ENCODE results near the gene WDR37.

WDR37 gene

DNA sequence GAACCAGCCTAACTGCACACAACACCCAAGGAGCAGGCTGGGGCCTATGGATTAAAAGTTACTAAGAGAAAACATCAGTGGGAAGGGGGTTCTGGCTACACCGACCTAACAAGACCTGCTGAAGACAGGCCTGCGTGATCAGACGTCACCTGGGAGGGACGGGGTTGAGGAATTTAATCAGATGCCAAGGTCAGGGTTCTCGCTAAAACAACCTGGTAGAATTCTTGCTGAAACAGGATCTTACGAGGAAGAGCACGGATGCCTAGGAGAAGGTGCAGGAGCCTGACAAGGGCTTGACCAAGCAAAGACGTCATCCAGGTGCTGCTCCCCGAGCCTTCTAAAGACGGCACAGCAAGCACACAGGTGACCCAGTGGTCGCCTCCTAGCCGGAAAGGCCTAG, 32.1 kb upstream of the WDR37 start:
- H3K36me3 ChIP-seq, result no peaks in the 10 kb centered on the region
- TF ChIP-seq, protein P1, sequence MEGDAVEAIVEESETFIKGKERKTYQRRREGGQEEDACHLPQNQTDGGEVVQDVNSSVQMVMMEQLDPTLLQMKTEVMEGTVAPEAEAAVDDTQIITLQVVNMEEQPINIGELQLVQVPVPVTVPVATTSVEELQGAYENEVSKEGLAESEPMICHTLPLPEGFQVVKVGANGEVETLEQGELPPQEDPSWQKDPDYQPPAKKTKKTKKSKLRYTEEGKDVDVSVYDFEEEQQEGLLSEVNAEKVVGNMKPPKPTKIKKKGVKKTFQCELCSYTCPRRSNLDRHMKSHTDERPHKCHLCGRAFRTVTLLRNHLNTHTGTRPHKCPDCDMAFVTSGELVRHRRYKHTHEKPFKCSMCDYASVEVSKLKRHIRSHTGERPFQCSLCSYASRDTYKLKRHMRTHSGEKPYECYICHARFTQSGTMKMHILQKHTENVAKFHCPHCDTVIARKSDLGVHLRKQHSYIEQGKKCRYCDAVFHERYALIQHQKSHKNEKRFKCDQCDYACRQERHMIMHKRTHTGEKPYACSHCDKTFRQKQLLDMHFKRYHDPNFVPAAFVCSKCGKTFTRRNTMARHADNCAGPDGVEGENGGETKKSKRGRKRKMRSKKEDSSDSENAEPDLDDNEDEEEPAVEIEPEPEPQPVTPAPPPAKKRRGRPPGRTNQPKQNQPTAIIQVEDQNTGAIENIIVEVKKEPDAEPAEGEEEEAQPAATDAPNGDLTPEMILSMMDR (IDR thresholded peaks at IDR 0.05; ENCODE audit: low read depth, low read length), result no peak

DNA sequence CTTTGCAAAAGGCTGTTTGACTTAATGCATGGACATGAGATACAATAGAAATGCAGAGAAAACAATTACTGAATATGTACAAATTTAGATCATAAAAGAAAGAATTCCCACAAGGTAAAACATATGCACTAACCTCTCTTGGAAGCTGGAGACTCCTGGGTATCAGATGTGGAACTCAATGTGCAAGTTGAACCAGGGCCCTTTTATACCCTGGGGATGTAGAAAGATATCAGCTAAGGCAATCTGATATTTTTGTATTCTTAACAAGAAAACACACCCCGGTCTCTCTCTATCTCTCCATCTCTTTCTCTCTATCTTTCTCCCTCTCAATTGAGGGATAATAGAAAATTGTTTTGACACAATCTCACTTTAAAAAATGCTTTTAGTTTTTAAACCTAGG, 30.5 kb upstream of the WDR37 start, which contains the start of gene IDI2:
Gene IDI2, minus strand, starts transcription at position 177 of the 400 bp plus-strand sequence. CDS start 1,136 bp downstream, outside the sequence.
- TF ChIP-seq, protein P1 (IDR thresholded peaks at IDR 0.05; ENCODE audit: low read depth, low read length), result no peak
- Histone ChIP-seq H3K27me3 (ENCODE audit: insufficient read depth, low read depth, severe bottlenecking) (no peaks in the 10 kb centered on the region), H3K27ac (no peak within 1 kb of the TSS), H3K4me3 (ENCODE audit: low read depth, low read length) (no peak within 1 kb of the TSS), H3K9me3 (ENCODE audit: severe bottlenecking) (no peaks in the 10 kb centered on the region), H3K36me3 (no peaks in the 10 kb centered on the region)
- no peak for DNase-seq

More for the DNA sequence above, 32.1 kb upstream of the WDR37 start:
- H3K27ac ChIP-seq, result no peak overlapping the region
- DNase-seq, result no peak
- H3K4me3 ChIP-seq (ENCODE audit: low read depth, low read length), result no peak overlapping the region
- H3K27me3 ChIP-seq (ENCODE audit: insufficient read depth, low read depth, severe bottlenecking), result no peaks in the 10 kb centered on the region
- H3K9me3 ChIP-seq (ENCODE audit: severe bottlenecking), result no peaks in the 10 kb centered on the region

DNA sequence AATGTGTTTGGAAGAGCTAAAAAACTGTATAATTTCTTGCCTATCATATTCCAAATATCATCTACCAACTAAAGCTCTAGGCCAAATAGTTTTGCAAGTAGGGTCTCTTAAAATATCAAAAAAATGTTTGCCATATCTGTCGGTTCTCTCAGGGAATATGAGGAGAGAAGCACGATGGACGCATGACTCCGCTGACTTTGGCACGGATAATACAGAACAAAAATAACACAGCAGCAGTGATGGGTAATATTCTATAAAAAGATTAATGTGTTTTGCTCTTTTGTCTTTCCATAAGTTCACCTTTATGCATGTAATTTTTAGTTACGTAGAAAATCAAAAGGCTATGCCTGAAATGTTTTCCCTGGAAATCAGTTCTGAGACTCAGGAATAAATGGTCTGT, 29.6 kb upstream of the WDR37 start:
- TF ChIP-seq, protein P1 (IDR thresholded peaks at IDR 0.05; ENCODE audit: low read depth, low read length), result no peak
- no peaks in the 10 kb centered on the region for H3K36me3 ChIP-seq
- no peak overlapping the region for H3K27ac ChIP-seq
- H3K4me3 ChIP-seq (ENCODE audit: low read depth, low read length), result no peak overlapping the region
- no peaks in the 10 kb centered on the region for H3K9me3 ChIP-seq (ENCODE audit: severe bottlenecking)
- DNase-seq, result no peak
- H3K27me3 ChIP-seq (ENCODE audit: insufficient read depth, low read depth, severe bottlenecking), result no peaks in the 10 kb centered on the region

DNA sequence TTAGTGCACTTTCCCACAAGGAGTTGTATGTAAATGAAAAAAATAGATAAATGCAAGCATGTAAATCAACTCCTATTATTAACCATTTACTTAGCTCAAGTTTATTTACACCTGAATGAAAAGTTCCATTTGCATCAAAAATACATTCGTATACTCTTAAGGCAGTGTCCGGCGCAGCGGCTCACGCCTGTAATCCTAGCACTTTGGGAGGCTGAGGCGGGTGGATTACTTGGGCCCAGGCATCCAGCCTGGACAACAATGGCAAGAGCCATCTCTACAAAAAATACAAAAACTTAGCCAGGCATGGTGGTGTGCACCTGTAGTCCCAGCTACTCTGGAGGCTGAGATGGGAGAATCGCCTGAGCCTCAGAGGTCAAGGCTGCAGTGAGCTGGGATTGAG, 26.3 kb upstream of the WDR37 start:
- Histone ChIP-seq H3K27ac (no peak overlapping the region), H3K36me3 (no peaks in the 10 kb centered on the region), H3K9me3 (ENCODE audit: severe bottlenecking) (no peaks in the 10 kb centered on the region), H3K27me3 (ENCODE audit: insufficient read depth, low read depth, severe bottlenecking) (no peaks in the 10 kb centered on the region), H3K4me3 (ENCODE audit: low read depth, low read length) (no peak overlapping the region)
- TF ChIP-seq, protein P1 (IDR thresholded peaks at IDR 0.05; ENCODE audit: low read depth, low read length), result no peak
- DNase-seq, result no peak

DNA sequence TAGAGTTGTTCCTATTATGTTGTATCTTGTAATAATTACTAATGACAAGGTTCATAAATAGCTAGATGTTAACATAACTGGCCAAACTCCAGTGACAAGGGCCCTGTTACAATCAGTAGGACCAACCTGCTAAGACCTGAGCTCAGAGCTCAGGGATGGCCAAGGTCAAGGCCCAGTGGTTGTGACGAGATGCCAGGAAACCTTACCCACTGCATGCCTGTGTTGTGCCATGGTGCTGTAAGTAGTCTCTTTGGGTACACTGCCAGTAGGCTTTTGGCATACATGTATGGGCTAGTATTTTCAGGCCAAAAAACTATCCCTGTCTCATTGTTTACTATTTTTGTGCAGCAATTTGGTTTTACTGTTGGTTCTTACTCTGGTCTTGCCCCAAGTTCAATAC, 22.6 kb upstream of the WDR37 start:
- no peak for DNase-seq
- H3K4me3 ChIP-seq (ENCODE audit: low read depth, low read length), result no peak overlapping the region
- no peaks in the 10 kb centered on the region for H3K36me3 ChIP-seq
- no peak overlapping the region for H3K27ac ChIP-seq
- H3K9me3 ChIP-seq (ENCODE audit: severe bottlenecking), result no peaks in the 10 kb centered on the region
- H3K27me3 ChIP-seq (ENCODE audit: insufficient read depth, low read depth, severe bottlenecking), result no peaks in the 10 kb centered on the region
- TF ChIP-seq, protein P1 (IDR thresholded peaks at IDR 0.05; ENCODE audit: low read depth, low read length), result no peak

DNA sequence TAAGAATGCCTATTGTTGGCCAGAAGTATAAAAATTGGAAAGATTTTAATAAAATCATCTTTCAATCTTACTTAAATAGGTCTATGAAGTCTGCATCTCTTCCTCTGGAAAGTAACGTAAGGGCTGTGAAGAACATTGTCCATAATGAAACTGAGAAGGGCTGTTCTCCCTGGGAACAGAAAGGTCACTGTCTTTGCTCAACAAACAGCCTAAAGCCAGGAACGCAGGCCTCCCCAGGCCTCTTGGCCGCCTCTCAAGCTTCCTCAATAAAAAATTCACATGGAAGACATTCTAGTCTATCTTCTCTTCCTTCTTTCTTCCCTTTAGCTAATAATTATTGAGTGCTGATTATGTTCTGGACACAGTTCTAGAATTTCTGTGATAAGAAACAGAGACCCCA, 21.4 kb upstream of the WDR37 start:
- Histone ChIP-seq H3K27me3 (ENCODE audit: insufficient read depth, low read depth, severe bottlenecking) (no peaks in the 10 kb centered on the region), H3K36me3 (no peaks in the 10 kb centered on the region), H3K4me3 (ENCODE audit: low read depth, low read length) (no peak overlapping the region), H3K9me3 (ENCODE audit: severe bottlenecking) (no peaks in the 10 kb centered on the region), H3K27ac (no peak overlapping the region)
- TF ChIP-seq, protein P1 (IDR thresholded peaks at IDR 0.05; ENCODE audit: low read depth, low read length), result no peak
- no peak for DNase-seq

Measured in WERI-Rb-1 (cell line).